IPS-18c (cell line): ENCODE measurements around the gene PRAMEF5.
"Not testable (repeated sequence)": the region's sequence is repeated elsewhere in the genome, so short reads cannot be mapped to it uniquely, and the experiment has no call there.

Experiments used
- H3K4me3 ChIP-seq: 2 replicates; pipeline ENCODE4 v1.7.0; 2013; ENCODE audit warnings: low read depth, mild to moderate bottlenecking, low read length, moderate library complexity; ENCODE audit not compliant: insufficient read depth
- H3K9me3 ChIP-seq: one replicate; pipeline ENCODE4 v1.6.1; 2013; ENCODE audit warnings: mild to moderate bottlenecking, low read length, moderate library complexity; ENCODE audit not compliant: control insufficient read depth, insufficient read depth

PRAMEF5 gene

GRCh38 chr1:13253898-13254297, at the start of gene PRAMEF5:
Gene PRAMEF5, plus strand, starts transcription at chr1:13254198. Its CDS starts 5,071 bp downstream, at chr1:13259269.
- H3K4me3 ChIP-seq, H3K9me3 ChIP-seq: not testable (repeated sequence)

GRCh38 chr1:13208712-13209111, 45.3 kb upstream of the PRAMEF5 start:
- H3K9me3 ChIP-seq, H3K4me3 ChIP-seq: not testable (repeated sequence)

- H3K9me3 ChIP-seq, H3K4me3 ChIP-seq: not testable (repeated sequence)
Measured at GRCh38 chr1:13216619-13217018, 37.4 kb upstream of the PRAMEF5 start.

DNA sequence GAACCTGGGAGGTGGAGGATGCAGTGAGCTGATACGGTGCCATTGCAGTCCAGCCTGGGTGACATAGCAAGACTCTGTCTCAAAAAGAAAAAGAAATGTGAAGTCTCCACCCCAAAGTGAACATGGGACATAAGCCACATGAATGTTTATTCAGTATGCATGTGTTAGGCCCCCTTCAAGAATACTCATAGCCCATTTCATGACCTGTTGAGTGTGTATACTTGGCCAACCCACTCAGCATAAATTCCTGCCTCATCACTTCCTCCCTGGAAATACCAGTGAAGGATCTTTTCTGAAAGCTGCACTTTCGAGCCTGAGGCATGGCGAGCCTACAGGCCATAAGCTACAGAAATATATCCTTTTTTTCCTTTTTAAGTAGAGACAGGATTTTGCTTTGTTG, 34.8 kb upstream of the PRAMEF5 start:
- not testable (repeated sequence) for H3K9me3 ChIP-seq, H3K4me3 ChIP-seq

- H3K9me3 ChIP-seq = peaks cover 11% of the 10 kb centered on the region
- not testable (repeated sequence) for H3K4me3 ChIP-seq
Measured at GRCh38 chr1:13222788-13223187, 31.2 kb upstream of the PRAMEF5 start.

DNA sequence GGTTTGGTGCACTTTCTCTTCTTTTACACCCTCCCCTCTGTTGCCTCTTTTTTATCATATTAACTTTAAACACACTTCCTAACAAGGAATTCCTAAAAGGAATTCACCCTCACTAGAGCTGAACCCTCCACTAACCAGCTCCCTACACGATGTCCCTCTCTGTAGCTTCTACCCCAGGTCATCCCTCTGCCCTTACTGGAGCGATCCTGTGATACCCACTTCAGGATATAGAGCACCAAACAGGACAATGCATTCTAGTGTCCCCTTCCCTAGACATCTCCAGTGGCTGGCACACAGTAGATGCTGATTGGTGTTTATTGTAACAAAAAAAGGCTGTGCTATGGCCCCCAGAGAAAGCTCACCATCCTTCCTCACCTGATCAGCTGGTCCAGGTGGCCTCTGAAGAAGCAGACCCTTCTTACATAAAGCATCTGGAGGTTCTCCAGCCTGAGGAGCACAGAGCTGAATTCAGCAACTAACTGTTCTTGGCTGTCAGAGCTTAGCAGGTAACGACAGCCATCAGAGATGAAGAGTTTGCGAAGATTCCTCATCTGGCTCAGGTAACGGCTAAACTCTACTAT, 29.4 kb upstream of the PRAMEF5 start:
- peaks cover 16% of the 10 kb centered on the region for H3K9me3 ChIP-seq
- H3K4me3 ChIP-seq = no peak overlapping the region; the same call in 1 of the 2 replicates

- H3K9me3 ChIP-seq = peaks cover 16% of the 10 kb centered on the region
- H3K4me3 ChIP-seq = not testable (repeated sequence)
Measured at GRCh38 chr1:13225675-13226204, 28.3 kb upstream of the PRAMEF5 start, which contains the start of gene PRAMEF18. Gene PRAMEF18, minus strand, starts transcription at chr1:13226154. Its CDS starts 48 bp downstream, at chr1:13226106.

GRCh38 chr1:13227271-13228055, 26.5 kb upstream of the PRAMEF5 start:
- H3K4me3 ChIP-seq = not testable (repeated sequence)
- peaks cover 16% of the 10 kb centered on the region for H3K9me3 ChIP-seq

DNA sequence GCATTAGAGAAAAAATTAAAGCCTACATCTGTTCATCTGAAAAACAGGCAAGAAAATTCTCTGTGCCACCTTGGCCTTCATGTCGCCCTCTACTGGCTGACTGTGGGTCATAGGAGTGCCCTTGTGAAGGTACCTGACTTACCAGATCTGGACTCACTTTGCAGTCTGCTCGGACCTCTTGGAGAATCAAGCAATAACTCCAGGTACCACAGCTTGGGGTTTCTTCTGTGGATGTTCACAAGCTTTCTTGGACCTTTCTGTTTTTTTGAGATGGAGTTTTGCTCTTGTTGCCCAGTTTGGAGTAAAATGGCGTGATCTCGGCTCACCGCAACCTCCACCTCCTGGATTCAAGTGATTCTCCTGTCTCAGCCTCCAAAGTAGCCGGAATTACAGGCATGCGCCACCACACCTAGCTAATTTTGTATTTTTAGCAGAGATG, 25.6 kb upstream of the PRAMEF5 start:
- H3K4me3 ChIP-seq = no peak overlapping the region
- H3K9me3 ChIP-seq = peaks cover 25% of the 10 kb centered on the region

GRCh38 chr1:13230096-13230495, 23.9 kb upstream of the PRAMEF5 start:
- peaks cover 27% of the 10 kb centered on the region for H3K9me3 ChIP-seq
- not testable (repeated sequence) for H3K4me3 ChIP-seq

DNA sequence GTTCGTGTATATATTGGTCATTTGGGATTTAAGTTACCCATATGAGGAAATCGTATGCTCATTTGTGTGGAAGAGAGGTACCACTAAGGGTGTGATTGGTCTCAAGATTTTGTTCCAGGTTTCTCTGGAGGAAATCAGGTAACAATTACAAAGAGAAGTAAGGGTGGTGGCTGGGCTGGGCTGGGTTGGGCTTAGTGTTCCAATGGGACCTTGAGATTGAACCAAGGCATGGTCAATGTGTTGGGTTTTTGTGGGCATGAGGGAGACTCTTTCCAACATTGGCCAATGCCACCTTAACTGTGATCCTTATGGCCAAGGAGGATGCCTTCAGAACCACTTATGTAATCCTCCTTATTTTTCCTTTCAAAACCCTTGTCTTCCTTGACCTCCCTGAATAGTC, 23.4 kb upstream of the PRAMEF5 start:
- H3K4me3 ChIP-seq = not testable (repeated sequence)
- H3K9me3 ChIP-seq = peaks cover 26% of the 10 kb centered on the region

DNA sequence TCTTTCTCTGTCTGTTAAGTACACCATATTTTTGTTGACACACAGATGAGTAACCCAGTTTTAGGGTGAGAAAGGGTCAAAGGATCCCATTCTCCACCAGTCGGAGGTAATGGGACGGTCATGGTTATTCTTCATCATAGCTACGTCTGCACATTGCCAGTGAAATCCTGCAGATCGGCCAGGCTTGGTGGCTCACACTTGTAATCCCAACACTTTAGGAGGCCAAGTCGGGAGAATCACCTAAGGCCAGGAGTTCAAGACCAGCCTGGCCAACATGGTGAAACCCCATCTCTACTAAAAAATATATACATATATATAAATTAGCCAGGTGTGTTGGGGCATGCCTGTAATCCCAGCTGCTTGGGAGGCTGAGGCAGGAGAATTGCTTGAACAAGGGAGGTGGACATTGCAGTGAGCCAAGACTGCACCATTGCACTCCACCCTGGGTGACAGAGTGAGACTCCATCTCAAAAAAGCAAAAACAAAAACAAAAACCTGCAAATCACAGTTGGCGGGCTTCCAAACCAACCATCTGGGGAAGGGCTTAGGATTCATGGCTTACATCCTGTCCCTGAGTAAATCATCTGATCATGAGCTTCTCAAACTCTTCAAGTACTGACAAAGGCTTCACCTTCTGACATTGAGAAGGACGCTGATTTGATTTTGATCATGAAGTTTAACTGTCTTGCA, 22.8 kb upstream of the PRAMEF5 start:
- peaks cover 21% of the 10 kb centered on the region for H3K9me3 ChIP-seq
- H3K4me3 ChIP-seq = not testable (repeated sequence)

DNA sequence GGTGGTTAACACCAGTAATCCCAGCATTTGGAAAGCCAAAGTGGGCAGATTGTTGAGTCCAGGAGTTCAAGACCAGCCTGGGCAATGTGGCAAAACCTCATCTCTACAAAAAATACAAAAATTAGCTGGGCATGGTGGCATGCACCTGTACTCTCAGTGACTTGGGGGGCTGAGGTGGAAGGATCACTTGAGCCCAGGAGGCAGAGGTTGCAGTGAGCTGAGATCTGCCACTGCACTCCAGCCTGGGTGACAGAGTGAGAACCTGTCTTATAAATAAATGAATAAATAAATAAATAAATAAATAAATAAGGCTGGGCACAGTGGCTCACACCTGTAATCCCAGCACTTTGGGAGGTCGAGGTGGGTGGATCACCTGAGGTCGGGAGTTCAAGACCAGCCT, 21.9 kb upstream of the PRAMEF5 start:
- H3K4me3 ChIP-seq = not testable (repeated sequence)
- peaks cover 20% of the 10 kb centered on the region for H3K9me3 ChIP-seq

DNA sequence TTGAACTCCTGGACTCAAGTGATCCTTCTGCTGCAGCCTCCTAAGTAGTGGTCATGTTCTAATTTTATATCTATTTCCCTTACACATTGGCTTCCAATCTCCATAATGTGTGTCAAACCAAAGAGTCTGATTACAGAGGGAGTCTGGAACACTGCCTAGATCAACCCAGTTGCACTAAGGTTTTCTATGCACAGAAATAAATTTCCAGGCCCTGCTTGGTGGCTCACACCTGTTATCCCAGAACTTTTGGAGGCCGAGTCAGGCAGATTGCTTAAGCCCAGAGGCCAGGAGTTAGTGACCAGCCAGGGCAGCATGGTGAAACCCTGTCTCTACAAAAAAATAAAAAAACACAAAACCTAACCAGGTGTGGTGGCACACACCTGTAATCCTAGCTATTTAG, 19.9 kb upstream of the PRAMEF5 start:
- H3K4me3 ChIP-seq = not testable (repeated sequence)
- H3K9me3 ChIP-seq = peaks cover 15% of the 10 kb centered on the region

- peaks cover 25% of the 10 kb centered on the region for H3K9me3 ChIP-seq
- not testable (repeated sequence) for H3K4me3 ChIP-seq
Measured at GRCh38 chr1:13237572-13237971, 16.4 kb upstream of the PRAMEF5 start.

GRCh38 chr1:13239633-13240032, 14.4 kb upstream of the PRAMEF5 start:
- peaks cover 24% of the 10 kb centered on the region for H3K9me3 ChIP-seq
- H3K4me3 ChIP-seq = not testable (repeated sequence)

- not testable (repeated sequence) for H3K4me3 ChIP-seq
- H3K9me3 ChIP-seq = peaks cover 36% of the 10 kb centered on the region
Measured at GRCh38 chr1:13243536-13244263, 10.3 kb upstream of the PRAMEF5 start.
